ENCODE measurements around the gene FAM24B.
"Not testable (repeated sequence)": the region's sequence is repeated elsewhere in the genome, so short reads cannot be mapped to it uniquely, and the experiment has no call there.

The FAM24B gene, protein sequence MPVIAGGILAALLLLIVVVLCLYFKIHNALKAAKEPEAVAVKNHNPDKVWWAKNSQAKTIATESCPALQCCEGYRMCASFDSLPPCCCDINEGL

DNA sequence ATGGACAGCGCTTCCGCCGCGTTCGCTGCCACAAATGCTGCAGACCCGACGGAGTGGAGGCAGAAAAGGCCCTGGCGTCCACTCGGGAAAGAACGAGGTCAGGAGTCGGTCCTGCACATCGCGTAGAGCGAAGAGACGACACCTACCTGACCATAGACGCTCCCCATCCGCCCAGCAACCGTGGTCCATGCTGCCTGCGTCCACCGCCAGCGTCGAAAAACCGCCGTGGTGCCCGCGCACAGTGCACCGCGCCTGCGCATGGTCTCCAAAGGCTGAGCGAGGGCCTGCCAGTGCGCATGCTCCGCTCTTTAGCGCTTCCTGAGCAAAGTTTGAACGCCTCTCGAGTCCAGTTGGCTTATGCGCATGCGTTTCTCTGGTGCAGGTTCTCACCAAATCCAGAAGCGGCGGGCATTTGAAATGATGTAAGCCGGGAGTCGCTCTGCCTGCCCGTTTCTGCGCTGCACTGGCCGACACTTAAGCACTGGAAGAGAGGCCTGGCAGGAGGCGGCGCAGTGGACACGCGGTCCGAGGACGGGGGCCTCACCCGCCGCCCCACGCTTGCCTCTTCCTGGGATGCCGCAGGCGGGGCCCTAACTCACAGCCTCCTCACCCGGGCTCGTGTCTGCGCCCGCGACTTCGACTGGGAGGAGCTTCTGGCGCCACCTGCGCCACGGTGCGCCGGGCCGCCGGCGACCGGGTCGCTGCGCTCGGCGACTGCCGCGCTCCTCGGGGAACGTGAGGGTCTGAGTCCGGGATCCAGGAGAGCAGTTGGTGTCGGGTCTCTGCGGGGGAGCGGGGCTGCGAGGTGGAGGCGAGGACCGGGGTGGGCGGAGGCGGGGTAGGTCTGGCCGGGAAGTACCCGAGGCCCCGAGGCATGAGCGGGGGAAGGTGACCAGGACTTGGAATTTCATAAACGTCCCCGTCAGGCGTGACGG is at the start of gene FAM24B:
Gene FAM24B, minus strand, starts transcription at position 243 of the 935 bp plus-strand sequence. CDS start 29,066 bp downstream, outside the sequence.
- in situ Hi-C loops (cut with MboI; ENCODE audit: low sequenced_read_pairs): no loop called here

DNA sequence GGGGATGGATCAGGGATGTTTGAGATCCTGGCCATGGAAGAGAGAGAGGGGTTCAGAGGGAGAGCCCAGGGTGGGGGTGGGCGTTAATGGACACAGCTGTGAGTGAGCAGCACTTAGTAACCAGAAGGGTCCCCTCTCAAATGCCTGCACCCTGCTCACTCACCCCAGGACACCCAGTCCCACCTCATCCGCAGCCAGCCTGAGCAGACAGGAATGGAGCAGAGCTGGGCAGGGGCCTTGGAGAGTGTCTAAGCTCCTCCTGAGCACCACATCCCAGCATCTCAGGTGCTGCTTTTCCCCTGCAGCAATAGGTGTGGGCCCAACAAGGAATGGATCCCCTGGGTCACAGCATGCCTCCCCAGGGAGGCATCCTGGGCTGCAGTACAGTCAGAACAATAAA is 36.3 kb upstream of the FAM24B start:
- in situ Hi-C loops (cut with MboI; ENCODE audit: low sequenced_read_pairs): no loop called here

DNA sequence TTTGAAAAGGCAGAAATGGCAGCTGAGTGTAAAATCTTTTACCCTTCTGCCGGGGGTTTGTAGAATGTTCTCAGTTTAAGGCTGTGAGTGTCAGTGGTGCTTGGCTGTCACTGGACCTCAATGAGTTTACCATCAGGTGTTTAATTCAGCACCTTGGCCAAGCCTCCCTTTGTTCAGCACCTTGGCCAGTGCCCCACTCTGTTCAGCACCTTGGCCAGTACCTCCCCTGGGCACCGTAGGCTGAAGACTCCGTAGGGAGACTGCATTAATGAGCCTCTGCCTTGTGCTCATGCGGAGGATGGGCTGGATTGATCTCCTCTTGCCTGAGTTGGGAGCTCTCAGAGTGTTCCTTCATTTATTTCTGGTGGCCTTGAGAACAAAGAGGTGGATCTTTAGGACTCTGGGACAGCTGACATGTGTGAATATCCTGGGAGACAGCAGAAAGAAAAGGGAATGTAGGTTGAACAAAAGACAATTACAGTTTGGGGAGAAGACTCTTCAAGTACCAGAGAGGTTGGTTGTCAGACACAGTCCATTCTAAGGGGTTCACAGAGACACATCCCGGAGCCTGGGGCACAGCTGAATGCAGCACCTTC is 32.6 kb upstream of the FAM24B start:
- in situ Hi-C loops (cut with MboI; ENCODE audit: low sequenced_read_pairs): no loop called here

DNA sequence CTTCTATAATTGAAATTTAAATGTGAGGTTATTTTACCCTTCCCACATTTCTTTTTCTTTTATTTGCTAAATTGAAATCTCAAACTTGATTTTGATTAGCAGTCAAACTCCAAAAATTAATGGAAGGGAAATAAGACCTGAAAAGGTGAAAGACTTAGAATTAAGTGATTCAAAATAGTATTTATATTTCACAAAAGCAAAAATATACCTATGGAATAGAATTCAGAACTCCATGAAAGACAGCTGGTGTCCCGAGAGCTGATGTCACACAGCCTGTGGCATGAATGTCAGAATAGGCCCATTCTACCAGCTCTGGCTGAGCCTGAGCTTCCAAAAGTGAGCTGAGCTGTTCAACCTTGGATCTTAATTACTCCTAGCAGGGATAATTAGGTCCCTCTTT is 30.9 kb upstream of the FAM24B start, which contains the start of gene FAM24A:
Gene FAM24A, plus strand, starts transcription at position 301 of the 400 bp plus-strand sequence. CDS start 1,025 bp downstream, outside the sequence.
- in situ Hi-C loops (cut with MboI; ENCODE audit: low sequenced_read_pairs): no loop called here

DNA sequence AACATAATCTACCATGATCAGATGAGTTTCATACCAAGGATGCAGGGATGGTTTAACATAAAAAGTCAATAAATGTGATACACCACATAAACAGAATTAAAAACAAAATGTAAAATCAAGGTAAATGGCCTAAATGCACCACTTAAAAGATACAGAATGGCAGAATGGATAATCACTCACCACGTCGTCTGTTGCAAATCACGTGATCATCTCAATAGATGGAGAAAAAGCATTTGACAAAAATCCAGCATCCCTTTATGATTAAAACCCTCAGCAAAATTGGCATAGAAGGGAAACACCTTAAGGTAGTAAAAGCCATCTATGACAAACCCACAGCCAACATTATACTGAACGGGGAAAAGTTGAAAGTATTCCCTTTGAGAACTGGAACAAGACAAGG is 24.5 kb upstream of the FAM24B start:
- in situ Hi-C loops (cut with MboI; ENCODE audit: low sequenced_read_pairs): not testable (repeated sequence)

DNA sequence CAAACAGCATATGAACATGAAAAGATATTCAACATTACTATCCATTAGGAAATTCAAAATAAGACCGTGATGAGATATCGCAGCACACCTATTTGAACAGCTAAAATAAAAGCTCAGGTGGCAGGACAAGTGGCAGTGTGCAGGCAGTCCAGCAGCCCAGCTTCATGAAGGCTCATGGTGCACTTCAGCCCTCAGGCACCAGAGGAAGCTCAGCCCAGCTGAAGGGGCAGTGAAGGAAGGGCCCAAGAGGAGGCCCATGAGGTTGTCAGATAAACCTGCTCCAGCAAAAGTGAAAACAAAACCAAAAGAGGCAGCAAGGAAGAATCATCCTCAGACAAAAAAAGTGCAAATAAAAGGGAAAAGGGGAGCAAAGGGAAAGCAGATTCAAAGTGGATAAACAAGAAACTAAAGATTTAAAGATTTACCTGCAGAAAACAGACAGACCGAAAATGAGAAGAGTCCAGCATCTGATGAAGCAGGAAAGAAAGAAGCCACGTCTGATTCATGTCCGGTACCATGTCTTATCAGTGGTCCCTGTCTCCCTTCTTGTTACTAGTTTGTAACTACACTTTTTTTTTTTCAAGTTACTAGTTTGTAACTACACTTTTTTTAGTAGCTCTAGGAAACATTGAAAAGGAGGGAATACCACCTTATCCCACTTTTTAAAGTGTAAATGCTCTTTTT is 15.0 kb upstream of the FAM24B start:
- in situ Hi-C loops (cut with MboI; ENCODE audit: low sequenced_read_pairs): no loop called here

DNA sequence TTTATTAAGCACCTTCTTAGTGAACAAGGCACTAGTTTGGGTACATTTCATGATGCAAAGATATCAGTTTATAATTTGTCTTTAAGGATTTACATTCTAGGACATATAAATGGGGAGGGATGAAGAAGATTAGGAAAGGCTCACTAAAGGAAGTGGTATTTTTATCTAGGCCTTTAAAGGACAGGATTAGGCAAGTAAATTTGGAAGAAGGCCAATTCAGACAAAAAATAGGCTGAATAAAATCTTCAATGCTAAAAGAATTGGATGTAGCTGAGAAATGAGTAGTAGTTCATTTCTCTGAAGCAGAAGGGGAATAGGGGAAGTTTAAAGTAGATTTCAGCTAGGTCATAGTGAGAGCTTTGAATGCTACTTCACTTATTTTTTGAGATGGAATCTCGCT is 4.8 kb upstream of the FAM24B start:
- in situ Hi-C loops (cut with MboI; ENCODE audit: low sequenced_read_pairs): no loop called here

DNA sequence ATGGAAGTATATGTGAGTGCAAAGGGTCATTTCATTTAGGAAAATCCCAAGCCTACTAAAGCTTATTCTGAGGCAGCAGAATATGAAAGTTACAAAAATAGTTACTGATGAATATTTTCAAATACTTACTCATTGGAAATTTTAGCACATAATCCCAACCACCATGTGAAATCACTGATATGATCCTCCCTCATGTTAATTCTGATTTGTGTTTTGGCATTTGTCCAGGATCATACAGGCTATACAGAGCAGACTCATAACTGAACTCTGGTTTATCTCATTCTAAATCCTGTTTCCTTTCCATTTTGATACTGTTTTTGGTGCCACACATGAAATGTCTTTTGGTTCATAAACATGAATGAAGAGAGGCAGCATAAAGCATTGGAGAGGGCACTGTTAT is 3.4 kb upstream of the FAM24B start:
- in situ Hi-C loops (cut with MboI; ENCODE audit: low sequenced_read_pairs): no loop called here

DNA sequence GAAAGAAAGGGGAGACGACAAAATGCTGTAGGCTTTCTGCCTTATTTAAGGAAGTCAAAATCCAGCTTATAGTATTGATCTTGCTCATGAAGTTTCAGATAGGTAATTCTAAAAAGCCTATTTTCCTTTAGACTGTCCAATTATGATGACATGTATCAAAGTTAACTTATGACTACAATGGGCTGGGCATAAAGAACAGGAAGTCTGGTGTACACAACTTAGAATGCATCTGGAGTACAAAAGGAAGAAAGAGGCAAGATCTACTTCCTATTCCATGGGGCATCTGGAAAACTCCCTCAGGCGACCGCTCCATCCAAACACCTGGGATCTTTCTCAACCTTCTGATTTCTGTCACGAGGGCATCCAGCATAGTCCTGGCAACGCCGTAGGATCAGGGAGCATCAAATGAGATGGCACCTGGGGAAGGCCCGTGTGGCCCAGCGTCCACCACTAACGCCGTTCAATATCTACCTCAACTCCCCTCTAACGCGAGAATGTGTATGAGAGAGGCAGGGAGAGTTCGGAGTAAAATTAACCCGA is 512 bp downstream of the FAM24B start:
- in situ Hi-C loops (cut with MboI; ENCODE audit: low sequenced_read_pairs): no loop called here

DNA sequence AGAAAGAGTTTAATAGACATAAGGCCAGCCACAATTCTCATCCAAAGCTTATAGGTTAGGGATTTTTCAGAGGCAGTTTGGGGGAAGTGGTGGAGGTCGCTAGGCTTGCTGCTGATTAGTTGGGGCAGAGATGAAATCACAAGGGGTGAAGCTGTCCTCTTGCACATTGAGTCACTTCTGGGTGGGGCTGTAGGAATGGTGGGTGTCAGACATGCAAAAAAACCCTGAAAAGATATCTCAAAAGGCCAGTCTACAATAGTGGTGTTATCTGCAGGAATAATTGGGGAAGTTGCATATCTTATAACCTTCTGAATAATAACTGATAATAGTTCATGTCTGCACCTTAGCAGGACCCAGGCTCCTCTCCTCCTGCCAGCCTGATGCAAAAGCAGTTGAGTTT is 2.1 kb downstream of the FAM24B start:
- in situ Hi-C loops (cut with MboI; ENCODE audit: low sequenced_read_pairs): no loop called here

DNA sequence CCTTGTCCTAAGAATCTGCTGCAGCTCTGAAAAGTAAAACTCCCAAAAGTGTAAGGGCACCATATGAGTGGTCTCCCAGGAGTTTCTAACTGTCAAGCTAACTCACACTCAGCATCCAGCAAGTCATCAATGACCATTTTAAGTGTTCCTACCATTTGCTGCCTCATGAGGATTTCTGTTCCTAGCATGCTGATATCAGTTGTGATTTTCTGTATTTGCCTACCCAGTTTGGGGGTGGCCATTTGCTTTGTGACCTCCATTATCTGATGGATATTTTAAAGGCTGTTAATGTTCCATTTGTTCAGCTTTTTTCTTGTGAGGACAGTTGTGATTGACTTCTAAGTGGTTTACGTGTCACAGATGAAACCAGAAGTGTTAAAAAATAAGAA is 2.9 kb downstream of the FAM24B start:
- in situ Hi-C loops (cut with MboI; ENCODE audit: low sequenced_read_pairs): no loop called here

DNA sequence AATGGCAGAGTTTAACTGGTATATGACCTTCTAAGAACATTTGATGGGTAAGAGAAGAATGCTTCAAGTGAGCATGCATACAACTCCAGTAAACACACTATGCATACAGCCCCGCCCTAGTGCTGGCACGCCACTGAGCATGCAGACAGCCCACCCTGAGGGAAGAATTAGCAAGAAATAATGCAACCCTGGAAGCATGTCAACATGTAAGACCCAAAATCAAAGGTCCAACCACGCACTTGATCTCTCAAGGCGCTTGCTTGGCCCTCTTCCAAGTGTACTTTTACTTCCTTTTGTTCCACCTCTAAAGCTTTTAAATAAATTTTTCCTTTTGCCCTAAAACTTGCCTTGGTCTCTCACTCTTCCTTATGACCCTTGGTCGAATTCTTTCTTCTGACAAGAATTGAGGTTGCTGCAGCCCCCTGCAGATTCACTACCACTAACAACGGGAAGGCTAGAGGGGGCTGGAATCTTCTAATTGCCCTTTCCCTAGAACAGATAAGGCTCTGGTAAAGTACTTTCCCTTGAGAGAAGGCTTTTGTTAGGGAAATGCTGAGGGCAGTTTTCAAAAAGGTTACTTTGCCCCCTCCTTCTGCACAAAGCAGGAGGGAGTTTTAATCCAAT is 3.4 kb downstream of the FAM24B start:
- in situ Hi-C loops (cut with MboI; ENCODE audit: low sequenced_read_pairs): no loop called here

DNA sequence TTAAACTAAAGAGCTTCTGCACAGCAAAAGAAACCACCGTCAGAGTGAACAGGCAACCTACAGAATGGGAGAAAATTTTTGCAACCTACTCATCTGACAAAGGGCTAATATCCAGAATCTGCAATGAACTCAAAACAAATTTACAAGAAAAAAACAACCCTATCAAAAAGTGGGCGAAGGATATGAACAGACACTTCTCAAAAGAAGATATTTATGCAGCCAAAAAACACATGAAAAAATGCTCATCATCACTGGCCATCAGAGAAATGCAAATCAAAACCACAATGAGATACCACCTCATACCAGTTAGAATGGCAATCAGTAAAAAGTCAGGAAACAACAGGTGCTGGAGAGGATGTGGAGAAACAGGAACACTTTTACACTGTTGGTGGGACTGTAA is 7.4 kb downstream of the FAM24B start:
- in situ Hi-C loops (cut with MboI; ENCODE audit: low sequenced_read_pairs): not testable (repeated sequence)

DNA sequence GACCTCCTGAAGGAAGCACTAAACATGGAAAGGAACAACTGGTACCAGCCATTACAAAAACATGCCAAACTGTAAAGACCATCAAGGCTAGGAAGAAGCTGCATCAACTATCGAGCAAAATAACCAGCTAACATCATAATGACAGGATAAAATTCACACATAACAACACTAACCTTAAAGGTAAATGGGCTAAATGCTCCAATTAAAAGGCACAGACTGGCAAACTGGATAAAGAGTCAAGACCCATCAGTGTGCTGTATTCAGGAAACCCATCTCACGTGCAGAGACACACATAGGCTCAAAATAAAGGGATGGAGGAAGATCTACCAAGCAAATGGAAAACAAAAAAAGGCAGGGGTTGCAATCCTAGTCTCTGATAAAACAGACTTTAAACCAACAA is 10.6 kb downstream of the FAM24B start:
- in situ Hi-C loops (cut with MboI; ENCODE audit: low sequenced_read_pairs): not testable (repeated sequence)

DNA sequence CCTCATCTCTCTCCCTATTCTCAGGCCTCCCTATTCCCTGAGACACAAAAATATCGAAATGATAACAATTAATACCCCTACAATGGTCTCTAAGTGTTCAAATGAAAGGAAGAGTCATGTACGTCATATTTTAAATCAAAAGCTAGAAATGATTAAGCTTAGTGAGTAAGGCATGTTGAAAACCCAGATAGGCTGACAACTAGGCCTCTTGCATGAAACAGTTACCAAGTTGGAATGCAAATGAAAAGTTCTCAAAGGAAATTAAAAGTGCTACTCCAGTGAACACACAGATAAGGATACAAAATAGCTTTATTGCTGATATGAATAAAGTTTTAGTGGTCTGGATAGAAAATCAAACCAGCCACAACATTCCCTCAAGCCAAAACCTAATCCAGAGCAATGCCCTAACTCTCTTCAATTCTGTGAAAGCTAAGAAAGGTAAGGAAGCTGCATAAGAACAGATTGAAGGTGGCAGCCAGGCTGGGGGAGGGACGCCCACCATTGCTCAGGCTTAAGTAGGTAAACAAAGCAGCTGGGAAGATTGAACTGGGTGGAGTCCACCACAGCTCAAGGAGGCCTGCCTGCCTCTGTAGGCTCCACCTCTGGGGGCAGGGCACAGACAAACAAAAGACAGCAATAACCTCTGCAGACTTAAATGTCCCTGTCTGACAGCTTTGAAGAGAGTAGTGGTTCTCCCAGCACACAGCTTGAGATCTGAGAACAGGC is 12.5 kb downstream of the FAM24B start:
- in situ Hi-C loops (cut with MboI; ENCODE audit: low sequenced_read_pairs): not testable (repeated sequence)

DNA sequence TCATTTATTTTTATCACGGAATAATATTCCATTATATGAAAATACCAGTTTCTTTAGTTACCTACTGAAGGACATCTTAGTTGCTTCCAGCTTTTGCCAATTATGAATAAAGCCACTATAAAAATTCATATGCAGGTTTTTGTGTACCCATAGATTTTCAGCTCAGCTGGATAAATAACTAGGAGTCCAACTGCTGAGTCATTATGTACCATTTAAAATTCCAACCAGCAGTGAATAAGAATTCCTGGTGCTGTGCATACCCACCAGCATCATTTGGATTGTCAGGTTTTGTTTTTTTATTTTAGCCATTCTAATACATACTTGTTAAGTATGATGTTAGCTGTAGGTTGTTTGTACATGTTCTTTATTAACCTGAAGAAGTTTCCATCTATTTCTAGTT is 14.5 kb downstream of the FAM24B start:
- in situ Hi-C loops (cut with MboI; ENCODE audit: low sequenced_read_pairs): no loop called here

DNA sequence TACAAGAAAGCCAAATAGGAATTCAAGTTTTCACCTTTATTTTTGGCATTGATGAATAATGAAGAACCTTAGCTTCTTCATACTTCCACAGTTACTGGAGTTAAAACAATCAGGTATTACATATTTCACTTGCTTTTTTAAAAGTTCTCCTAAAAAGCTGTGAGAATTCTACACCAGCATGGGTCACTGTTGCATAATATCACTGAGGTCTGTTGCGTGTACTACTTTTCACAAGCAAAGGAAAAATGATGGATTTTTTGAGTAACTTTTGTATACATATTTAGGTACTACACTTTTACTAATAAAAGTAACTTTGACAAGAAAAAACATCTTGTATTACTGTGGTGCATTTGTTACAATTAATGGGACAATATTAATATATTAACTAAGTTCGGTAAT is 15.2 kb downstream of the FAM24B start:
- in situ Hi-C loops (cut with MboI; ENCODE audit: low sequenced_read_pairs): no loop called here

DNA sequence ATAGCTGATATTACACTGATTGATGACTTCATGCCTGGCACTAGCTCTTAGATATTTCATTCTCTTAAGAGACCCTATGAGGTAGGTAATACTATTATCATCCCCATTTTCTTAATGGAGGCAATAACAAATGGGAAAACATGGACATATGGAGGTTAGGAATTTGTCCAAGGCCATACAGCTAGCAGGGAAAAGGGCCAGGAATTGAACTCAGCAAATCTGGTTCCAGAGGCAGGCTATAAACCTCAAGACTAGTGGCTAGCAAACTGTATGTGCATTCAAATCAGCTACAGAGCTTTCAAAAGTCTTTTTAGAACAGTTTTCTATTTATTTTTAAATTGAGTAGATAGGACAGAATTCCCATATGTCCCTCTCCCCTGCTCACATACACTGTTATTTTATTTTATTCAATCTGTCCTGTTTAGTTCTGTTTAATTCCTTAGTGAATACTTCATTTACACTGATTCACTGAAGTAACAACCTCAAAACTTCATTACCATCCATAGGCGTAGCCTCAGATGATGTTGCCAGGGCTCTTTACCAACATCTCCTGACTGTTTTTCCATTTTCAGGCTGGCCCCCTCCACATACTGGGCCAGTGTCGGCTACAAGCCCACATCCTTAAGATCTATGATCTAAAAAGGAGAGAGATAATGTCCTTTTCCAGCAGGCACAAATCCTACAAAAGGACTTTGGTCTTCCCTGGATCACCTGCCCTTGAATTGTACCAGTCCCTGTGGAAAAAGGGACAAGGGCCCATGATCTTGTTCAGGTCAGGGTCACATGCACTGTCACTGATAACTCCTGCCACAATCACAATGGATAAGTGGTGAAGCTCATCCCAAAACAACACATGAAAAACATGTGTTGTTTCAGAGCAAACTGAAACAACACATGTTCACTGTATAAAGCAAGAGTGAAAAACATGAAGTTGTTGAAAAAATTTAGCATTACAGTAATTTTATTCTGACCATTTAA is 15.9 kb downstream of the FAM24B start:
- in situ Hi-C loops (cut with MboI; ENCODE audit: low sequenced_read_pairs): no loop called here

DNA sequence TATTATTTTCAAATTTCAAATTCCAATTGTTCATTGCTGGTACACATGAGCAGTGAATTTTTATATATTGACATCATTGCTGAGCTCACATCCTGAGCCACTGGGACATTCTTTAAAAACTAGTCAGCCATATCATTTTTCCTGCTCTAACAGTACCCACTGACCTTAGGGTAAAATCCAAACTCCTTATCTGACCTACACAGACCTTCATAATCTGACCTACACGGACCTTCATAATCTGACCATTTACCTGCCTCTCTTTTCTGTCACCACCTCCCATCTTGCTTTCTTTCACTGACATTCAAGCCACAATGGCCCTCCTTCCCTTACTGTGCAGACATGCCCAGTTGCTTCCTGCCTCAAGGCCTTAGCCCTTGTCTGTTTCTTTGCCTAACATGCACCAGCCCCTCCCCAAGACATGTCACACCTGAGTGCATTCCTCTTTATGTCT is 17.6 kb downstream of the FAM24B start:
- in situ Hi-C loops (cut with MboI; ENCODE audit: low sequenced_read_pairs): no loop called here
